HG03175 (cell line): ENCODE data around the gene MAN2A1.
A peak's percentile ranks its signal among the peaks of the same experiment; 100 is the strongest.
"Not testable (repeated sequence)": the region's sequence is repeated elsewhere in the genome, so short reads cannot be mapped to it uniquely, and the experiment has no call there.

Experiments
- ATAC-seq: cut with Tn5 transposase; IDR thresholded peaks from one replicate; pipeline ENCODE4 v1.9.1; 2021; ENCODE audit warnings: mild to moderate bottlenecking, moderate library complexity; ENCODE audit not compliant: unreplicated experiment

Gene MAN2A1

DNA sequence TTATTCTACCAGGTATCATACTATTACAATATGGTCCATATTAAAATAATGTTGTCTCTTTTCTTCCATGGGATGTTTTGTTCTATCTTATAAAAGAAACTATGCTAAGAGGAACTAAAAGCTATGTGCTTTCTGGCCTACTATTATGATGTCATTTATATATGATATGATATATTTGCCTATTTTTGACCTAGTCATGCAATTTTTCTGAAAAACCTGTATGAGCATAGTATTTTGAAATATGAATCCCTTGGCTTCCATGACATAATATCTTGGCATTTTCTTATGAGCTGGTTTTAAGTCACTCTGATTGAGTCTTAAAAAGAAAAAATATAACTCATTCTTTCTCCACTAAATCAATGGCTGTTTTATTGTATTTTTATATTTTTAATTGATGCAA lies 60.7 kb downstream of the MAN2A1 start:
- no peak for ATAC-seq

DNA sequence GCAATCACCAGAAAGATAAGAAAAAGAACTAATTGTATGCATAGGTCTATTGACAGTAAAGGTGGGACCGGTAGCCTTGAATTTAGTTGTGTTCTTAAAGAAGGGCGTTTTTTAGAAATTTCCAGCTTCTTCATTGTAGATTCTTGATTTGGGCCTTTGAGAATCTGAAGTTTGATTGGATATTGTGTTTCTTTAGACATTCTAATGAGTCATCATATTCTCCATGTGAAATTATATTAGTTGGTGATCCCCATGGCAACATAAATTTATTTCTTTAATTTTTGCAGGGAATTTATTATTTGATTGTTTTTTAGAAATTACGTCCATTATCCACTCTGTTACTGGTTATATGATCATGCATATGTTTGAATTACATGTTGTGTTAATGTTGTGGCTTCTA lies 63.6 kb downstream of the MAN2A1 start:
- no peak for ATAC-seq

DNA sequence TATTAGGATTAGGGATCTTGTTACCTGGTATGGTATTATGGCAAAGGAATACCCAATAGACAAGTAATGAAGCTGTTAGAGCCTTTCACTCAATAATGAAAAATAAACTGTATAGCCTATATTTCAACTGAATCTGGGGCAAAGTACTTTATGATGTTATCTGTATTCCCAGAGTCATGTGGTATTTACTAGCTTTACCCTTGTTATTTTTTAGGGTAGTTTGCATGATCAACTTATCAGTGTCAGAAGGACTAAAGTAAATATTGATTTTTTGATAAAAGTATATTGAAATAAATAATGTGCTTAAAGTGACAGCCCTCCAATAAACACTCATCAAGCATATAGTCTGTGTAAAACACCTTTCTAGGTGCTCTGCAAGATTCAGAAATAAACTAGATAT lies 64.6 kb downstream of the MAN2A1 start:
- ATAC-seq: no peak

DNA sequence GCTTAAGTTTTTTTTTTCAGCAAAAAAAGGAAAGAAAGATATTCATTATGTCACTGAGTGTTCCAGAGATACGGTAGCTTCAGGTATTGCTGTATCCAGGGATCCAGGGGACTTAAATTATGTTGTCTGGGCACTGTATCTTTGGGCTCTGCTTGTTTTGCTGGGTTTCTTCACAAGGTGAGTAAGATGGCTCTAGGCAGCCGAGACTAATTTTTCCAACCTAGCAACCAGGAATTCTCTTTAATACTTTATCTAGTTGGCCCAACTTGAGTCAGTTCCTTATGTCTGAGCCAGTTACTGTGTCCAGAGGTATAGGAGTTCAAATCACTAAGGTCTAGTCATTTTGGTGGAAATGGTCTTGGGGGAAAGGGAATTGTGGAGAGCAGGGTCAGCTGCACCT lies 66.0 kb downstream of the MAN2A1 start:
- ATAC-seq: no peak

DNA sequence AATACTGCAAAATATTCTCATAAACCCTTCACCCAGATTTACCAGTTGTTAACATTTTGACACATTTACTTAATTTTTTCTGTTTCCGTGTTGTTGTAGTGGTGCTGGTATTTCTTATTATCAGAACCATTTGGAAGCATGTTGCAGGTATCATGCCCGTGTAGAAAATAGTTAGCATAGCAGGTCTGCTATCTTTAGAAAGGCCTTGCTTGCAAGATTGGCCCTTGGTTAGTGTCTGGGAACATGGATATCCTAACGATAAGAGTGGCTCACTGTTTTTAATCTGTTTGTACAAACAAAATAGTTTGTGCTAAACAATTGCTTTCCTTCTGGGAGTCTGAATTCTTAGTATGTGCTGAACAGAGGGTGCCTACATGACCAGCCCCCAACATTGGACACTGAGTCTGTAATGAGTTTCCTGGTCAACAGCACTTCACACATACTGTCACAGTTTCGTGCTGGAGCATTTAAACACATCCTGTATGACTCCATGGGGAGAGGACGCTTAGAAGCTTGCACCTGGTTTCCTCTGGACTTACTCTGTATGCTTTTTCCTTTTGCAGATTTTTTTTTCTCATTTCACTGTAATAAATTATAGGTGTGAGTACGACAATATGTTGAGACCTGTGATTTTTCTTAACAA lies 66.9 kb downstream of the MAN2A1 start:
- ATAC-seq: no peak

DNA sequence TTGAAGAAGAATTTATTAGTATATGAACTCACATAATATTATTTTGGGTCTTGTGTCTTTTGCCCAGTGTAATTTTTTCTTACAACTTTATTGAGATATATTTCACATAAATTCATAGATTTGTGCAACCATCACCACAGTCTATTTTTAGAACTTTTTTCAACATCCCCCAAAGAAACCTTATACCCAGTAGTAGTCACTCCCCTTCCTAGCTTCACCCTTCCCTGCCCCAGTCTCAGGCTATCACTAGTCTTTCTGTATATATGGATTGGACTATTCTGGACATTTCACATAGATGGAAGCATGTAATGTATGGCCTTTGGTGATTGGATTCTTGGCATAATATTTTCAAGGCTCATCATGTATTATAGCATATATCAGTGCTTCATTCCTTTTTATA lies 67.8 kb downstream of the MAN2A1 start:
- no peak for ATAC-seq

DNA sequence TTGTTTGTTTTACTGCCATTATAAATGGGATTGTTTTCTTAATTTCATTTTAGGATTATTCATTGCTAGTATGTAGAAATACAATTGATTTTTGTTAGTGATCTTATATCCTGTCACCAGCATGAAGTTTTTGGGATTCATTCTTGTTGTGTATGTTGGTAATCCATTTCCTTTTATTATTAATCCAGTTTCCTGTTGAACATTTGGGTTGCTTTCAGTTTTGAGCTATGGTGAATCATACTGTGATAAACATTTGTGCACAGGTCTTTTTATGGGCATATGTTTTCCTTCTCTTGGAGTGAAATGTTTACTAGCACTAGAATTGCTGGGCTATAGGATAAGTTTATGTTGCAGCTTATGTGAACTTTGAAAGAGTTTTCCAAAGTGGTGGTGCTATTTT lies 69.6 kb downstream of the MAN2A1 start:
- peak; percentile 75 for ATAC-seq

DNA sequence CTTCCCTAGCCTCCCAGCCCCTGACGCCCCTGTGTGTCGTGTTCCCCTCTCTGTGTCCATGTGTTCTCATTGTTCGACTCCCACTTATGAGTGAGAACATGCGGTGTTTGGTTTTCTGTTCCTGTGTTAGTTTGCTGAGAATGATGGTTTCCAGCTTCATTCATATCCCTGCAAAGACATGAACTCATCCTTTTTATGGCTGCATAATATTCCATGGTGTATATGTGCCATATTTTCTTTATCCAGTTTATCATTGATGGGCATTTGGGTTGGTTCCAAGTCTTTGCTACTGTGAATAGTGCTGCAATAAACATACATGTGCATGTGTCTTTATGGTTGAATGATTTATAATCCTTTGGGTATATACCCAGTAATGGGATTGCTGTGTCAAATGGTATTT lies 70.4 kb downstream of the MAN2A1 start:
- ATAC-seq: not testable (repeated sequence)

DNA sequence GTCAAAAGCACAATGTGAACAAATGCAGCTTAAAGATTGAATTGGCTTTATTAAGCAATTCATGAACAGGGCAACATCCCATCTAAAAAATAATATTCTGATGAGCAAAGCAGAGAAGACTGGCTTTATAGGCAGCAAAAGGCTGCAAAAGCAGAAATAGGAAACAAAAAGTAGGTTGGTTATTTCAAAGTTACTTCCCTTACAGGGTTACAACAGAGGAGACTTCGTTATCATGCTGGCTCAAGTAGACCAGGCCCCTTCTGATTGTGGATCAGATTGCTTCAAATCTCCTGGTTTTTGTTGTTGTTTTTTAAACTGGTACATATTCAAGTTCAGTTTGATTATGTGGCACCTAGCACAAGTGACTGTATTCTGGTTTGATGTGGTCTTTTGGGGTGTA lies 73.1 kb downstream of the MAN2A1 start:
- no peak for ATAC-seq

DNA sequence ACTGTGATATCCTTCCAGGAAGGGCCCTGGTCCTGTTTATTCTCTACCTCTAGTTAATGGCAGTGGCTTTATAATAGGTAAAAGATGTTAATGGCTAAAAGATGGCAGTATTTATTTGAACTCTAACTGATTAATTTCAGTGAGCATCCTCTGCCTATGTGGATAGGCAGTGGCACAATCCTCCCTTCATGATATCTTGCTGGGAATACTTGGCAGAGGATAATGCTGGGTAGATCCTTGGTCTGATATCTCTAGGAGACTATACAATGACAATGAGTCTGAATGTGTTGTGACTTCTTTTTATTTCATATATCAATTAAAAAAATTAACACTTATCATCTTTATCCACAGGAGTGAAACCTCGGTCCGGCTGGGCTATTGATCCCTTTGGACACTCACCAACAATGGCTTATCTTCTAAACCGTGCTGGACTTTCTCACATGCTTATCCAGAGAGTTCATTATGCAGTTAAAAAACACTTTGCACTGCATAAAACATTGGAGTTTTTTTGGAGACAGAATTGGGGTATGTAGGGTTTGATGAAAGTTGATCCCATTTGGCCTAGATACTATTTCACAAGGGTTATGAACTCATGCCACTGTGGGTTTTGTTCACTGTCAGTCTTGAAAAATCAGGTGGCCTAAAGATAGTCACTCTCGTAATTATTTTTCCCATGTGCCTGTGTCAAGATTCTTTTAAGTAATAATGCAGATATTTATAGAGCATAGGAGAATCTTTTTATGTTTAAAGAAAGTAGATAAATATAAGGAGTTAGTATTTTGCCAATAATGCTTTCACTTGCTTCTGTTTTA lies 77.7 kb downstream of the MAN2A1 start:
- no peak for ATAC-seq

DNA sequence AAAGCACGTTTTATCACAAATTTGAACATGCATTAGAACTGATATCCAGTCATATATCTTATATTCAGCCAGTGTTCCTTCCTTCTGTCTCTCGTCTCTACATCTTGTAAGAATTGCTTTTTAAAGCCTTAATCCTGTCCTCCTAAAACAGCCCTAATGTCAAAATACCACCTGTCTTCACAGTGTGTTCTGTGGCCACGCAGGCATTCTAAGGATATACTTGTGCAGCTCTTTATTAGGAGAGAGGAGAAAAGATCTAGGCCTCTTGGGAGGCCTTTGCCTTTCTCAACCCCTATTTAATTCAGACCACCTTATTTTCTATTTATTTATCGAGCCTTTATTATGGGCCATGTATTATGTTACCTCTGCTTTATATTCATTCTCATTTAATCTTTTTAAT lies 78.3 kb downstream of the MAN2A1 start:
- no peak for ATAC-seq

DNA sequence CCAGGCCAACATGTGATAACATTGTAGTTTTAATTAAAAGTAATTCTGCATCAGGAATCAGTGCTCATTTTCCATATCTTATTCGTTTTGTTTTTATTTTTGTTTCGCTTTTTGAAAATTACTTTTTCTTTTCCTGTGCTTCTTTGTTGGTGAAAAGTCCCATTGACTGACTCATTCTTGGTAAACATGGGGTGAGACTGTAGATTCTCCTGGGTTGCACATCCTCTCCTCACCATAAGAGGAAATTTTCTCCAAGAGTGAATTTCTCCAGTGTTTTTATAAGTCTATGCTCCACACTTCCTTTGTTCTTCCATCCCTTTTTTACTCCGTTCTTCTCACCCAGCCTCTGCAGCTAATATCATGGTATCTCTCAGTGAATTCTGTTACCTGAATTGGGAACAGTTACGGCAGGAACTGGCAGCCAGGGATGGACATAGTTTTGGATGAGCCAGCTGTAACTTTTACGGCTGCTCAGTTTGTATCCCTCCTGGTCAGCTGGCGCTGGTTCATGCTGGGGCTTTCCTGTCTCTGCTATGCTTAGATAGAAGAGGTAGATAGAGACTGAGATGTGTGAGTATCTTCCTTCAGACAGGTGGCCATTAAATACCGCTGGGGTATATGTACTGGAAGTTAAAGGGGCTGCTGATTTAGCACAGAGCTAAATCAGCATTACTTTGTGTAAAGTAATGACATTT lies 80.0 kb downstream of the MAN2A1 start:
- ATAC-seq: no peak

DNA sequence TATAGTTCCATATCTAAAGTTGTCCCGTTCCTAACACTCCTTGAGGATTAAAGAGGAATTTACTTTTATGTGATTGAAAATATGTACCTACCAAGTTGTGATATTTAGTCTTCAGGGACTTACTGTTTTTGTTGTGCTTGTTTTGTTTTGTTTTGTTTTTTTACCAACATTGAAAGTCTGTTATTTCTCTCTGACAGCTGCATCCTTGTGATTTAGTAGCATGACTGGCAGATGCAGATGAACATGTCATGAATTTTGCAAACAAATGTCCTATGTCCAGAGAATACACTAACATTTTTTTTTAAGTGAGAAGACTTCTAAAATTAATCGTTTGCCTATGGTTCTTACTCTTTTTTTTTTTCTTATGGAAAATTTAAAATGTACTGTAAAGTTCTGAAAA lies 85.4 kb downstream of the MAN2A1 start:
- no peak for ATAC-seq

DNA sequence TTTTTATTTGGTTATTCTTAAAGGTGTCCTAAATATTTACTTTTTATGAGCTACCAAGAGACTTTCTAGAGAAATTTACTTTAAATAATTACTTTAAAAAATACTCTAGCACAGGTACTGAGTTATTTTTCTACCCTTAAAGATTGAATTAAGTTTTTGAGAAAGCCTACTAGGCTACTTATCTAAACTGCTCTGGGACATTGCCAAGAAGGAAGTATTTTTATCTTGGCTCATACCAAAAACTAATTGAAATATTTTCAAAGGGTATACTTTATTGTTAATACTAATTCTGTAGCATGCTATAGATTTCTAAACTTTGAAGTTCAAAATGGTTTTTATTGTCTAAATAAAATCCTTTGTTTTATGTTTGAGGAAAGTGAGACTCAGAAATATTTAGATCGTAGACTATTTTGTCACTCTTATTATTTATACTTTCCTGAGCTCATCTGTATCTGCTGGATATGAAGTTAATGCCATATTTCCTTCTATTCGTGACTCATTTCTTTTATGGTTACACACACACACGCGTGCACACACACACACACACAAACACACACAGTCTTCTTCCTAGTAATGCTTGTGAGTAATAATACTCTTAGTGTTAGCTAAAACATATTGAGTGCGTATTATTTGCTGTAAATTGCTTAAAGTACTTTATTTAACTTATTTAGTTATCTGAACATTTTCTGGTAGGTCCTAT lies 89.5 kb downstream of the MAN2A1 start:
- ATAC-seq: no peak

DNA sequence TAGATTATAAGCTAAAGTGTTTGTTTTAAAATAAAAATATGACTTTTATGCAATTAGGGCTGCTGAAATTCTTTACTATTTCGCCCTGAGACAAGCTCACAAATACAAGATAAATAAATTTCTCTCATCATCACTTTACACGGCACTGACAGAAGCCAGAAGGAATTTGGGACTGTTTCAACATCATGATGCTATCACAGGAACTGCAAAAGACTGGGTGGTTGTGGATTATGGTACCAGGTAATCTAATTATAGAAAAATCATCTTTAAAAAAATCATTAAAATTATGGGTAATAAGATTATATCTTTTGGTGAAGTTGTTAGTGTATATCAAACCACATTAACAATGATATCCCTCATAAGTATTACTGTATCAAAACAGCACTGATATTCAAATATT lies 95.0 kb downstream of the MAN2A1 start:
- ATAC-seq: no peak

DNA sequence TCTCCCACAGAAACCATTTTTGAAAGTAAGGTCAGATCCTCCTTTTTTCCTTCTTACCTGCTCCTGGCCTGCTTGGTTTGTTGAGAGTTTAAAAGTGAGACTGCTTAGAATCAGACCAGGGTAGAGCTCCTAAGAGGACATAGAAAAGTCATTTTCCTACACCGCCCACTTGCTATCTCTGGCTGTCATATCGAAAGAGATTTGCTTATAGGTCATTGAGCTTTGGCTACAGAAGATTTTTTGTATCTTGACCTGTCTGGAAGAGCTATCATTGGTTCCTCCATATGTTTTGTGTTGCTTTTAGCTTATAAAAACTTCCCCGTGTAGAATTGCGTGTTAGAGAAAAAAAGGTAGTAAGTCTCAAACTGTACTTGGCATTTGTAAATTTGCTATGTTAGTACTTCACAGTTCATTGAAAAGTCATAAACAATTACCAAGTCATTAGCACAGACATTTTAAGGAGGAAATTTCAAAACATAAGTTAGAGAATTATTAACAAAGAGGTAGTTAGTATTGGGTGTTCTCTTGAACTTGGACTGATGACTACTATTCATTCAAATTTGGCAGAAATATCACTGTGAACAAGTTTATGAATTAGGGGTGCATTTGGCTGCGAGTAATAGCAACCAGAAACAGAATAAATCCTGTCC lies 96.6 kb downstream of the MAN2A1 start:
- no peak for ATAC-seq

DNA sequence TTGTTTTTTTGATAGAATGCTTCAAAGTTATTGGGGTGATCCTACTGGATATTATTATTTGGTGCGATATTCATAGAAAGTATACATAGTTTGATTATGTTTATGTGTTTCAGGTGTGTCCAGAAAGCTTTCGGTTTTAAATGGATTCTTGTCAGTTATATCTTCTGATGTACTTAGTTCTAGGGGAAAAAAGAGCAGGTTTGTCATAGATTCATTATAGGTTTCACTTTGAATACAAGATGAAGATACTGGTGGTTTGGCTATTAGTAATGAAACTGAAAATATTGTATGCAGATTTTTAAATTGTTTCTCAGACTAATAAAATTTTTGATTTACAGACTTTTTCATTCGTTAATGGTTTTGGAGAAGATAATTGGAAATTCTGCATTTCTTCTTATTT lies 98.9 kb downstream of the MAN2A1 start:
- peak; percentile 96 for ATAC-seq

DNA sequence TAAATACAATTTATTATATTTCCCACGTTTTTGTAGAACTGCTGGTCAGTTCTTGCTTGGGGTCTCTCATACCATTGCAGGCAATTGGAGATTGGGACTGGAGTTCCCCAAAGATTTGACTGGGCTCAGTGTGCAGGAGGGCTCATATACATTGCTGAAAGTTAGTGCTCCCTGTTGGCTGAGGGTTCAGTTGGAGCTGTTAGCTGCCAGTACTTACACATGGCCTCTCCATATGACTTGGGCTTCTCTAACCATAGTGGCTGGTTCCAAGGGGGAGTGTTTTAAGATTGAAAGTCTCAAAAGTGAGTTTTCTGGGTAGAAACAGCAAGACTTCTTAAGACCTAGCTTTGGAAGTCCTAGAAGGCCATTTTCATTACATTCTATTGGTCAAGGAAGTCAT lies 102.9 kb downstream of the MAN2A1 start:
- ATAC-seq: no peak

DNA sequence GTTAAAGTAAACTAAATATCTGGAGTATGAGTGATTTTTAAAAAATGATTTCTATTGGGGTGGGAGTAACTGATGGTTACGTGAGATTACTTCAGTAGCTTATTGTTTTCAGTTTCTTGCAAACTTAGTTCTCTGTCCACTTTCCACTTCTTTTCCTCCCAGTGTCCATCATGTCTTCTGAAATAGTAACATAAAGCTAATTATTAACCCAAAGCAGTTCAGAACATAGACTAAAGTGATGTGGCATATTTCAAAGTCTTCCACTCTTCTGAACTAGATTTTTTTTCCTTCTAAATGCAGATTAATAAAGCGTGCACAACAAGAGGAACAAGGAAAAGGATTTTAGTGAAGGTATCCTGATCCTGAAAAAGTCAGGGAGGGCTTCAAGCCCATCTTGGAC lies 114.1 kb downstream of the MAN2A1 start:
- ATAC-seq: peak; percentile 32

DNA sequence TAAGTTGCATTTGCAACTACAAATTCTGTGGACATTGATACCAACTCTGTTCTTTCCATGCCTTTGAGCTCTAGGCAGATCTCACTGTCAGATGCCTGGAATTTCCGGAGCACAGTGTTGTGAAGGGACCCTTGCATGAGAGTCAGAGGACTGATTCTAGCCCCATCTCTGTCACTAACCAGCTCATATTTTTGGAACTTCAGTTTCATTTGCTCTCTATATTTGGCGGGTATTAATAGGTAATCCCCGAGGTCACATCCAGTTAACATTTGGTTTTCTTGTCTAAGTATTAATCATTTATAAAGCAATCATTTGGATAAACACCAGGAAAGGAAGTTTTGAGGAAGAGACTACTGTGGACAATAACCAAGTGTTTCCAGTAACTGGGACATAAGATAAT lies 115.7 kb downstream of the MAN2A1 start:
- ATAC-seq: peak; percentile 77

DNA sequence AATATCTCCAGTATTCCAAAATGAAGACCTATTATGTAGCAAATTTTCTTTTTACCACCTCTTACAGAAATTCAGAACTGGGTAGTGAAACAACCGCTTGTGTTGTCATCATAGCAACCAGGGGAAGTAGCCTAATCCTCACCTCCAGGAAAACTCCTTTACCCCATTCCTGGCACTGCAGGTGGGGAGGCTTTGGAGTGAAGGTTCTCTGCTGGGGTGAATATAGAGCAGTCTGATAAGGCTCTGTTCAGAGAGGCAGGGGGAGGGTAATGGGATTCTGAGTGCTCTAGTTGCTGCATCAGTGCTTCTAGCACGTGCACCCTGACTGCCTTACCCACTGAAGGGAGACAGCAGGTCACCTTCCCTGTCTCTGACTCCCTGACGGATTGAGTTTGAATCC lies 116.2 kb downstream of the MAN2A1 start:
- ATAC-seq: peak; percentile 54
